HG03108 (cell line): Measurements from ENCODE around the gene BICD2.

Experiments
- ATAC-seq: cut with Tn5 transposase; IDR thresholded peaks from one replicate; pipeline ENCODE4 v1.9.1; 2021; ENCODE audit warnings: moderate library complexity; ENCODE audit not compliant: unreplicated experiment

Gene BICD2

DNA sequence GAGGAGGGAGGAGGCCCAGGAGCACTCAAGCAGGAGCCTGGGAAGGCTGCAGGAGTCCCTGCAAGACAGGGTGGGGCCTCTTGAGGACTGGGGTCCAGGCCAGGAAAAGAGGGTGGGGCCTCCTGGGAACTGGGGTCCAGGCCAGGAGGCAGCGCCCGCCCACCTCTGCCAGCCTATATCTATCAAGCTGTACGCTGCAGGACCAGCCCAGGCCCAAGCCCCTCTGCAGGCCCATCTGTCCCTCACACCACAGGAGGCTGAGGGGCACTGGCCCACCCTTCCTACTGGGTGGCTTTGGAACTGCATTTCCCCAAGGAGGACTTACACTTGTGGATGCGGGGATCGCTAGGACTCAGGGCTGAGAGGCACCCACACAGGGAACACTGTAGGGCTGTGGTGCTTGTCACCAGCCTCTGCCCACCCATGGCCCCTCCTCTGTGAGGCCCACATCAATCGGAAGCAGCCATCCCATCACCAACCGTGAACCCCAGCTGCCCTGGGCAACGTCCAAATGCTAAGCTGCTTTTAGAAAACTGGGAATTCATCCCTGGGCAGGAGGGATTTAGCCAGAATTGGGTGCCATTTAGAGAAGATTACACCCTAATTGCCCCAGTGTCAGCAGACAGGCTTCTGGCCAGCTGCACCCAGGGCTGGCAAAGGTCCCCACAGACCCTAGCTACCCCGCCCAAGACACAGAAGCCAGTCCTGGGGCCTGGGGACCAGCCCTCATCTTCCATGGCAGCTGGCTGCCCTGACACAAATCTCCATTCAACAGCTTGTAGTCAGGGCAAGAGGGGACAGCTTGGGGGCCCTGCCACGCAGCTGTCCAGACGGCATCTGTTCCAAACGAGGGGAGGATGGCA is 15.3 kb downstream of the BICD2 start:
- no peak for ATAC-seq

DNA sequence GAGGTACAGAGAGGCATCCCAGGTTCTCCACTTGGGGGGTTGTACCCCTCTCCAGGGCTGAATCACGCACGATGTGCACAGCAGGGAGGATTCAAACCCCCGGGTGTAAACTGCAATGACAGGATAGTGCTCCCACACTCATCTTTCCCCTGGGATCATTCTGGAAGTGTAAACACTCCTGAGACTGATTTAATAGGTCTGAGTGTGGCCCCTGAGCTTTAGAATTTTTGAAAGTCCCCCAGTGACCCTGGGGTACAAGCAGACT is 16.5 kb downstream of the BICD2 start:
- ATAC-seq, result no peak

DNA sequence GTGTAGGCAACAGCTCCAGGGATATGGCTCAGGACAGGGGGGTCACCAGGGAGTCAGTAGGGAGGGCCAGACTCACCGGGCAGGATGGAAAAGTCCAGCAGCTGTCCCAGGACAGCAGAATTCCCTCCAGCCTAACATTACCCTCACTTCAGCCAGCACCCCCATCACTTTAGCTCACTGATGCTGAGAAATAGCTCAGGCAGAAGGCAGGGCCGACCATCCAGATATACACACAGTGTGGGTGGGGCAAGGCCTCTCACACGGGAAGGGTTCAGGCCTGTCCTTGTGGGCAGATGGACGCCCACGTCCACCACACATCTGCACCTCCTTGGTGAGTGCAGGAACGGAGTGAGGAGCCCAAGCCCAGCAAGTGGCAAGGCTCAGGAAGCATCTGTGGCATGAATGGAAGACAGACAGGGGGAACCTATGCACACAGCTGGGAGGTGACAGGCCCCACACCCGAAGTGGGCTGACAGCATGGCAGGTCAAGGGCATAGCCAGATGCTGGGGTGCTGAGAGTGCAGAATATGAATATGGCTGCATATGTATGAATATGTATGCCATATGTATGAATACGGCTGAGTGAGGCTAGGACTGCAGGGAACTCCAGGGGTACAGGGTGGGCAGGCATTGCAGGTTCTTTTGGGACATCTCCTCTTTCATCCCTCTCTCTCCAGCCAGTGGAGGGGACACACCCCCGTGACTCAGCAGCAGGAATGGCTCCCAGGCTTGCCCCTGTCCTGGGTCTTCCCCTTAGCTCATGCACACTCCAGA is 17.0 kb downstream of the BICD2 start:
- no peak for ATAC-seq

DNA sequence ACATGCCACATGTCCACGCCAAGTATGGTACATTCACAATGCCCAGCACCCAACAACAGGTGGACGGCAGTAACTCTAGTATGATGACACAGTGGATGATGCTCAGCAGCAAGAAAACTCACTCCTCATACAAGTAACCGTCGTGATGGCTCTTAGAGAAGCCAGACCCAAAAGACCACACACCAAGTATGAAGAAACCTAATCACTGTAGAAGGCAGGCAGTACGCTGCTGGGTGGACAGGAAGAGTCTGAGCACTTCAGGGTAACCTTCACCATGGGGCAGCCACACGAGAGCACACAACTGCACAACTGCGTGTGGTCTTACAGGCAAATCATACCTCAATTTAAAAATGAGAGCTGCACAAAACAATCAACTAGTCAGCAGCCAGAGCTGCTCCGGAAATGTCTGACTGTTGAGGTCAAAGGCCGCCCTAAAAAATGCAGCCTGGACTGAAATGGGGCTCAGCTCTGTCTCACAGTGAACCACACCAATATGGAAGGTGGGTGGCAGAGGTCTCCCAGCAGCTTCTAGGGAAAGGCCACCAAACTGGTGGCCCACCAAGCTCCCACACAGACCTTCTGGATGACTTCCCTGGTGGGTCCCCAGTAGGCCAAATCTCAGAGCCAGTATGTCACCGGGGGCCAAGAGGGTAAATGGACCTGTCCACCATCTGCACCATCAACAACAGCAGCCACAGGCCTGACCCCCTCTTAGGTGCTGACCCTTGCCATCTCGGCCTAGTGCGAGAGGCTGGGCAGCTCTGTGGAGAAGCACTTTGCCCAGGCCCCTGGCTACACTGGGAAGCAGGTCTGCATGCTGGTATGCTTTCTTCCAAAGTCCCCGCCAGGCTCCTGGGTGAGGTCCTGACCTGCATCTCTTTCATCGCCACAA is 17.8 kb downstream of the BICD2 start:
- ATAC-seq, result no peak

DNA sequence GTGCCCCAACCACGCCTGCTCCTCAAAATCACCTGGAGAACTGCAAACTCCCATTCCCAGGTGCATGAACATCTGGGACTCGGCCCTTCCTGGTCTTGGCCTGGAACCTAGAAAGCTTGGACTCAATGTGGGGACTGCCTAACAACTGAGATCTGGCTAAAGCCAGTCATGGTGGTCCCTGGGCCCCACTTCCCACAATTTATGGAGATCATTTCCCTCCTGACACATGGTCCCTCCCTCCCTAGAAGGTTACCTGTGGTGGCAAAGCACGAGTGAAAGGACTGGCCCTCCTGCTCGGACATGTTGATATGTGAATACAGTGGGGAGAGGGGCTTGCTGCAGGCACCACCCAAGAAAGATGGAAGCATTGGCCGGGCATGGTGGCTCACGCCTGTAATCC is 18.8 kb downstream of the BICD2 start:
- no peak for ATAC-seq

DNA sequence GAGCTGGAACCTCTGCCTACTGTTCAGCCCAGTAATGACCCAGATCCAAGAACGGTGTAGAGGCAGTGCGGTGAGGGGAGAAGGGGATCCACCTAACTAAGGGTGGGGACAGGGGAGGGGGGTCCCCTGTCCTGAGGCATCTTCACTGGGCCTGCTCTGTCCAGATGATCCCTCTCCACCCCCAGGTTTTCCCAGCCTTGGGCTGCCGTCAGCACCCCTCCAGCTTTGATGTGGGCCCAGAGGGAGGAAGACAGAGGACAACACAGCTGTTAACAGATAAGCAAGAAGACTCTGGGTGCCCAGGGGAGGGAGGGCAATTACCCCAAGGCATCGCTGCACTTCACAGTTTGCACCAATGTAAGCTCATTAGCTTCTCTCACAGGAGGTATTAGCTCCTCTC is 19.3 kb downstream of the BICD2 start:
- no peak for ATAC-seq

DNA sequence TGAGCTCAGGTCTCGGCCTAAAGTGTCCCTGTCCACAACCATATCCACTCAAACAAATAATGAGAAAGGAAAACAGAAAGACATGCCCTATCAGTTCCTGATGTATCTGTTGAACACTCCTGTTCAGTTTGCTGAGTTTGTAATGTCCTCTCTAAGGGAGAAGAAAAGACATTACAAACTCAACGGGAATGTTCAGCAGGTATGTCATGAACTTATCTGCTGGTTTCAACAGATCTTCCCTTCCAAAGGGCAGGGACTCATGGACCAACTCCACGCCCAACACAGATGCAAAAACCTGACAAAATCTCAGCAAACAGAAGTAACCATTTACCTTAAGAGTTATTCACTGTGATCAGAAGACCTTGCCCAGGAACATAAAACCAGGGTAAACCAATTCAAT is 23.7 kb downstream of the BICD2 start:
- no peak for ATAC-seq

DNA sequence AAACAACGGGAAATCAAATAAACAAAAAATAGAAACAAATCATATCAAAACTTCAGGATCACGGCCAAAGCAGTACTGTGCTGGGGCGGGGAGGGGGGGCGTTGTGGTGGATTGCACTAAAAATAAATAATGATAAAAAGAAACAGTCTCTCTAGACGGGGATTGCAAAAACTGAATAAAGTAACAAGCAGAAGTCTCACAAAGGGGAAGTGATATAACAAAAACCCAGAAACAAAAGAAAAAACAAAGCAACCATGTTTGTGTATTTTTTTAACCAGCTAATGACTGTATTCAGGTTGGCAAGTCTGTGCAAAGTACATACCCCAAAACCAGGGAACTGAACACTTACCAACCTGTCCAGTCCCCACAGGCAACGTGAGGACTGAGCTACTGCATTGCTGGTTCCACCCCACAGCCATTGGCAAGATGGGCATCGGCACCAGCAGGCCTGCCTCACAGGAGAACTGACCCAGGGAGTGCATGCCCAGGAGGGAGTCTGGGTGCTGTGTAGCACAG is 24.1 kb downstream of the BICD2 start:
- no peak for ATAC-seq

DNA sequence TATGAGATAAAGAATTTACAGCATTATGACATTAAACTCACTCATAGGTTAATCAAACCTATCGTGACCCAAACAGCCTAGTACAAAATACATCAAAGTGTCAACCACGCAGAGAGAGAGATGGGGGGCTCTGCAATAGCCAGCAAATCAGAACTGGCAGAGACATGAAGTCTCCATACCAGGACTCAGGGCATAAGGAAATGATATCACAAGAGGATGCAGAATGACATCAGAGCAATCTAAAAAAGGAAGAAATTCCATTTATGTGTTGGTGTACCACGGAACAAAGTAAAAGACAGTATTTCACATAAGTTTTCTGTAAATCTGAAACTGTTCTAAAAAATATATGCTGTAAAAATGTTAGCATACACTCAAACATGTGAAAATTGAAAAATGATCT is 24.6 kb downstream of the BICD2 start:
- ATAC-seq, result no peak

DNA sequence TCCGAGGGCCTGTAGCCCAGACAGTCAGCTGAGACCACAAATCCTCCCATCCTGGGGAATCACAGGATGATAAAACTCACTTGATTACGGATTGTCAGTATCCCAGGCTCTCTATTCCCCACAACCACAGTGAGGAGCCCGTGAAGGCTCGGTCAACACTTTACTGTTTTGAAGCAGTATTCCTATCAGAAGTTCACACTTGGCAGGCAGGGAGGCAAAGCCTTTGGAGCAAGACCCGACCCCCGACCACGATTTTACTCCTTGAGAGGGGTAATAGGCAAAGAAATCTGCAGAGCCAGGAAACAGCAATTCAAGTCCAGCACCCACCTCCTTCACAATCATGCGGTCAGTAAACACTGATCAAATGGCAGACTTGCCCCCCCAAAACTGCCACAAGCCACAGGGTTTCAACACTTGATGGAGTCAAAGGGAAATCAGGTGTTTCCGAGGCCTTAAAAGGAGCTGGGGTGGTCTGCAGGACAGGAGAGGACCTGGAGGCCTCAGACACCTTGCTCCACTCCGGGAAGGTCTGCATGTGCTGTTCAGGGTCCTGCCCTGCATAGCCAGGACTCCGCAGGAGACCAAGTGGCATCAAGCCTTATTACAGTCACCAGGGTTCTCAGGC is 25.2 kb downstream of the BICD2 start:
- ATAC-seq, result no peak

DNA sequence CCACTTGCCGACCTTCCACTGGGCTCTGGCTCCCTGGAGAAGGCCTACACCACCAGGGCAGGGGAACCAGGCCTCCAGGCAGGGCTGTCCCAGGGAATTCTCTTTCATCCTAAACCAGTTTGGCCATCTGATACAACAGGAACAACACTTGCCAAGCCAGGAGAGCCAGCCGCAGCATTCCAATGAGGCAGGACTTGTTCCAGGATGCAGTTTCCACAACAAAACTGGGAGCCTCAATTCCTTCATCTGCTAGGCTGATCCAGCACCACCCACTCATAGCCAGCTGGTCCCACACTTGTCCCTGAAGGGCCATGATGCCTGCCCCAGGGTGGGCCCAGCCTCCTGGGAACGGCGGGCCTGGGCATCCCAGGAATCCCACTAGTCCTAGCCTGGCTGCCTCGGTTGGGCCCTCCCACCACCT is 26.0 kb downstream of the BICD2 start:
- ATAC-seq, result no peak

DNA sequence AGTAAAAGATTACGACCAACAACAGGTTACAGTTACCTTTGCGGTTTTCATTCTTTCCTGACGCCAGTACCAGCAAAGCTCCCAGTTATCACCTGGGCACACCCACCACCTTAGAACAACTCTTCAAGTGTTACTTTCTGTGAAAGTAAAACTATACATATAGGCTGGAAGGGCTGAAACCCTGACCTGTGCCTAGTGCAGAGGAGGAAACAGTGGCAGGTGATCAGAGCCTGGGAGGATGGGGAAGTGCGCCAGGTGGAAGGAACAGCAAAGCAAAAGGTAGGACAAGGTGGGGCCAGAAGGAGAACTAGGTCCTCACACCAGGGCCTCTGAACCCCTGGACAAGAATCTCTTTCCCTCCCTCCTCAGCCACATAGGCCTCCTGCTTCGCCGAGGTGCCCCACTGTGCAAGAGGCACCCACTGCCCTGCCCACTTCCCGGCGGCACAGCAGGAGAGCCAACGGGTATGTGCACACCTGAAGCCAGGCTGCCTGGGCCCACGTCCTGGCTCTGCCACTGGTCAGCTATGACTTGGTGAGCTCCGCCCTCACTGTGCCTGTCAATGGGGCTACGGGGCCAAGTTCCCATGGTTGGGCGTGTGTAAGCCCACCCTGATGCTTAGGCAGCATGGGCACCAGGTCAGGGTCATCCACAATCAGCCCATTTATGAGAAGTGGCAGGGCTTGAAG is 26.9 kb downstream of the BICD2 start:
- ATAC-seq, result no peak

DNA sequence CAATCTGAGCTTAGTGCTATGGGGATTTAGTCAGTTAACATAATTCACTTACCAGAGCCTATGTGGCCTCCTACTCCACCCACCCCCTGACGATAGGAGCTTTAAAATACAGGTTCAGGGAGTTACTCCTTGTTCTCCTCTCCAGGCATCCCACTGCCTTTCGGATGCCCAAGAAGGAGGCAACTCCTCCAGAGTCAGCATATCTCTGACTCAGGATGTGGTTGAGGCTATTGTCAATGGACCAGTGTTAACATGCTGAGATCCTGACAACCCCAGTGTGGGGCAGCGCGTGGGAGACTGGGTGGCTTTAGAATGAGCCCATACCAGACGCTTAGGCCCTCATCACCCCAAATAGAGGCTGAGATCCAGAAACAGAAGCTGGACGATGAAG is 27.4 kb downstream of the BICD2 start:
- no peak for ATAC-seq

DNA sequence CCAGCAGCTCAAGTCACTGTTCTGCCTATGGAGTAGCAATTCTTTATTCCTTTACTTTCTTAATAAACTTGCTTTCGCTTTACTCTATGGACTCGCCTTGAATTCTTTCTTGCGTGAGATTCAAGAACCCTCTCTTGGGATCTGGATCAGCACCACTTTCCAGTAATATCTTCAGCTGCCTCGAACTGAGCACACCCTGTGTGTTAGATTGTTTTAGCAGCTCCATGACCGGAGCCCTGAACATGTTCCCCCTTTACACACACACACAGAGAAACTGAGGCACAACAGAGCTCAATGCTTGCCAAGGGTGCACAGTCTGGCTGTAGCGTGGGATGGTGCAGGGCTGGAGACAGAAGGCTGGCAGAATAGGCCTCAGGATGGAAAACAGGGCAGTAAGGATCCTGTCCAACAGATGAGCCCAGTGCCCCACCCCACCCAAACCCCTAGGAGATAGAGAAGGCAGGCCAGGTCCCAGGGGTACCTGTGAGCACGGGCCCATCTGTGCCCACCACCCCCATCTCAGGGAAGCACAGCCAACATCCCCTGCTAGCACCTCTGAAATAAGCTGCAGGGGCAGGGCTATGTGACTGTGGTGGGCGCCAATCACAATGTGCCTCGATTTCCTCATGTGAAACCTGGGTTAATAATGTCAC is 27.9 kb downstream of the BICD2 start:
- no peak for ATAC-seq

DNA sequence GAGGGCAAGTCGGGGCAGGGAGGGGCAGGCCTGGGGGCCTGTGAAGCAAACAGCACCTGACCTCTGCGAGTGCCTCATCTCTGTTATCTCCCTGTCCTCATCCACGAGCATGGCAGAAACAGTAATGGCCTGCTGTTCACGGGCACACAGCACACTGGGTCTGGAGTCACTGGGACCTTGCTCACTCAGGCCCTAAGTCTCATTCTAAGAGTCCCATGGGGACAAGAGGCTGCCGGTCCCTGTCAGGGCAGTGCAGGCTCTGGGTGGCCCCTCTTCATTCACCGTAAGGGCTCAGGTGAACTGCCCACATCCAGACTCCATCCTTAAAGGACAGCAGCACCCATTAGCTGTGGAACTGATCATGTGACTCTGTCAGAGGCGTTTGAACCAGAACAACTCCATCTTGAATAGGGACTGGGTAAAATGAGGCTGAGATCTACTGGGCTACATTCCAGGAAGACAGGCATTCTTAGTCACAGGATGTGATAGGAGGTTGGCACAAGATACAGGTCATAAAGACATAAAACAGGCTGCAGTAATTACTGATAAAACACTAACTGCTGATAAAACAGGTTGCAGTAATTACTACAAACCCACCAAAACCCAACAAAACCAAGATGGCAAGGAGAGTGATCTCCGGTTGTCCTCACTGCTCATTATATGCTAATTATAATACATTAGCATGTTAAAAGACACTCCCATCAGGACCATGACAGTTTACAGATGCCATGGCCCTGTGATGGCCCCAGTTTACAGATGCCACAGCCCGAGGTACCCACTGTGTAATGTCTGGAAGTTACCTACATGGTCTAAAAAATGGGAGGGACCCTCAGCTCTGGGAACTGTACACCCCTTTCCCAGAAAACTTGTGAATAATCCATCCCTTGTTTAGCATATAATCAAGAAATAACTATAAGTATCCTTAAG is 28.7 kb downstream of the BICD2 start:
- ATAC-seq, result no peak

DNA sequence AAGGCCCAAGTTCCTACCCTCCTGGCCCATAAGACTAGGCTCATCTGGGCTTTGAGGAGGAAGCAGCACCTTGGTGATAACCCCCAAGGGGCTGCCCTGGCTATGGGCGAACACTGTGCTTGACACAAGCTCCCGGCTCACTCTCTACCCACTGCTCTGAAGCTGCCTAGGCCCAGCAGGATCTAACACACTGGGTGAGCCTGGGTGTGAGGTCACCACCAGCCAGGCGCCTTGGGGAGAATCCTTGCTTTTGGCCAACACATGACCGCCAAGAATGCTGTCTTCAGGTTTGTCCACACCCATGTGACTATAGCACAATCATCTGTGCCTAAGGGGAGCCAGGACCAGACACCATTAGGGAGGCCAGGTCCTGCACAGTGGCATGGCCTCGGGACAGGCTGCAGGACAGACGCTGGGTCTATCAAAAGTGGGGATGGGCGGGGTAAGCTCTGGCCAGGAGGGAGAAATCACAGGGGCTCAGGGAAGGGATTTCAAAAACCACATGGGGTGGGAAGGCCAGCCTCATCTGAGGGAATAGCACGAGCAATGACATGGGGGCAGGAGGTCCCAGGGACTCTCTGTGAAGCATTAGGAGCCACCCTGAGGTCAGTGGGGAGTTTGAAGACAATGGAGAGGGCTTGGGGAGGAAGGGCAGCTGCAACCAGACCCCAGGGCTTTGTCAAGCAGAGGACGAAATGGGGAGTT is 29.6 kb downstream of the BICD2 start:
- no peak for ATAC-seq

DNA sequence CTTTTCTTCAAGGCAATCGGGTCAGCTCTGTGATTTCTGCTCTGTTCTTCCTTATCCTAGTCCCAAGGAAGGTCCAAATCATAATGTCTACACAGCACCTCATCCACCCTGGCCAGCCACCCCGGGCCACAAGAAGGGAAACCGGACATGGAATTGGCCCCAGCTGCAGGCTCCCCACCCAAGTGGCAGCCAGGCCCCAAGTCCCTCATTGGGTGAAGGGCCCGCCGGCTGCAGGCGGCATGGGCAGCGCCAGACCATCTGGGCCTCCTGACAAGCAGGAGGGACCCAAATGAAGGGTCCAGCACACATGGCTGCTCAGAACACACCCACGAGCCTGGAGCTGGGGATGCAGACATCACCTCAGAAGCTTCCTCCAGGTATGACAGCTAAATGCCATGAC is 33.7 kb downstream of the BICD2 start:
- no peak for ATAC-seq

DNA sequence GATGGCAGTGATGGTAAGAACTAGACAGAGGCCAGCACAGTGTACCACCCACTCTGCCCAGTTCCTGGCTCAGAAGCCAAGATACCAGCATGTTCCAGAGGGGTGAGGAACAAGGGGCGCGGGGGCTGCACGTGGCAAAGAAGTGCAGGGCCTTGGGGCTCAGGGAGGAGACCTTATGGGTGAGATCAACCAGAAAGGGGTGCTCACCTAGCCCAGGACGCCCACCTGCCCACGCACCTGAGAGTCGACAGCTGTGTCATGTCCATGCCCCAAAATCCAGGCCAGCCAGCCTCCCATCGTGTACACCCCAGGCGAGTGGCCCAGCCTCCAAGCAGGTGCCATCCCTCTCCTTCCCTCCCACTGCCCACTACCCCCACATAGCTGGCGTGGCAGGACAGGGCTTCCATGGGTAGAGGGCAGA is 34.9 kb downstream of the BICD2 start:
- no peak for ATAC-seq
